Transverse colon (tissue), 4 donors: ENCODE data around the gene TNNI3. TPM values are rescaled to one million over a fixed set of nuclear protein-coding genes. Genes with fewer than 3 reads are reported as not detected.

Source experiments
- DNase-seq: peaks from one replicate; pipeline ENCODE4 v3.0.0-alpha.2; 2019
- H3K27ac ChIP-seq, 4 donors: fragments of 200-600 bp; sonication (generic); 2 replicates each; pipeline ENCODE4 v1.5.1; 2016 to 2018; ENCODE audit warnings: inconsistent platforms in 4 of 4
- H3K27me3 ChIP-seq: fragments of 200-600 bp; sonication (generic); 2 replicates; pipeline ENCODE4 v1.5.1; 2017; ENCODE audit warnings: inconsistent platforms
- H3K36me3 ChIP-seq, 4 donors: fragments of 200-600 bp; sonication (generic); 2 replicates each; pipeline ENCODE4 v1.5.1; 2017 to 2019; ENCODE audit warnings: inconsistent platforms in 4 of 4
- H3K4me1 ChIP-seq, 4 donors: fragments of 200-600 bp; sonication (generic); 2 replicates each; pipeline ENCODE4 v1.5.1; 2017 to 2020; ENCODE audit warnings: inconsistent platforms in 4 of 4
- H3K4me3 ChIP-seq, 4 donors: fragments of 200-600 bp; sonication (generic); 1 replicate in 1 of 4; 2 replicates in 3 of 4; pipeline versions ENCODE4 v1.5.1 to v1.6.1; 2017 to 2019; ENCODE audit warnings: inconsistent platforms in 4 of 4
- H3K9me3 ChIP-seq, 2 donors: fragments of 200-600 bp; sonication (generic); 2 replicates each; pipeline ENCODE4 v1.5.1; 2017 to 2019; ENCODE audit warnings: inconsistent platforms in 2 of 2
- EP300 ChIP-seq: sonication (generic); formaldehyde crosslinking; IDR thresholded peaks from one replicate; pipeline ENCODE4 v1.6.1; 2017; ENCODE audit warnings: antibody characterized with exemption, low read depth
- POLR2A ChIP-seq: fragments of 450-650 bp; IDR thresholded peaks from one replicate; pipeline ENCODE4 v1.6.1; 2016; ENCODE audit warnings: antibody characterized with exemption, mild to moderate bottlenecking, moderate library complexity
- POLR2AphosphoS5 ChIP-seq, 3 donors: sonication (generic); formaldehyde crosslinking; IDR thresholded peaks; one replicate each; pipeline ENCODE4 v1.6.1; 2016; ENCODE audit warnings: antibody characterized with exemption in 3 of 3
- WGBS, 2 donors: methylation state at CpG; one replicate each; pipeline ENCODE4 v1.1.5; 2018; ENCODE audit warnings: low coverage in 1 of 2; 5-methylcytosine and 5-hydroxymethylcytosine counted together
- in situ Hi-C, 4 donors: fragments of 200-750 bp; cut with MboI; loops; one replicate each; pipeline versions ENCODE4 v1.15.0 to v1.15.1; 2017; ENCODE audit warnings: low sequenced_read_pairs in 3 of 4, low pct_ligation_motif_present in 1 of 4, low pct_unique_long_range_greater_than_20kb in 1 of 4
- intact Hi-C: fragments of 100-400 bp; cut with DNase I; formaldehyde crosslinking; loops from one replicate; pipeline ENCODE4 v1.15.1; 2023; ENCODE audit warnings: low total_unique reads
- total RNA-seq, 4 donors: library from RNA; depleted of rRNA; stranded (reverse); fragments of >200 nt; gene quantifications; one replicate each; pipeline ENCODE4 v1.1.0, GENCODE V29; 2016
- TF ChIP-seq, protein P1 (sequence below), 5 experiments: fragments of 200-600 bp in 3 of 5; fragments of 450-650 bp in 2 of 5; sonication (generic) in 3 of 5; IDR thresholded peaks; 1 replicate in 2 of 5; 2 replicates in 3 of 5; pipeline ENCODE4 v1.5.1; 2016 to 2017; ENCODE audit warnings: antibody characterized with exemption in 5 of 5, inconsistent platforms in 3 of 5, mild to moderate bottlenecking in 2 of 5, moderate library complexity in 1 of 5

Gene TNNI3
- total RNA-seq, 4 donors from 2014 or later, result not detected

DNA sequence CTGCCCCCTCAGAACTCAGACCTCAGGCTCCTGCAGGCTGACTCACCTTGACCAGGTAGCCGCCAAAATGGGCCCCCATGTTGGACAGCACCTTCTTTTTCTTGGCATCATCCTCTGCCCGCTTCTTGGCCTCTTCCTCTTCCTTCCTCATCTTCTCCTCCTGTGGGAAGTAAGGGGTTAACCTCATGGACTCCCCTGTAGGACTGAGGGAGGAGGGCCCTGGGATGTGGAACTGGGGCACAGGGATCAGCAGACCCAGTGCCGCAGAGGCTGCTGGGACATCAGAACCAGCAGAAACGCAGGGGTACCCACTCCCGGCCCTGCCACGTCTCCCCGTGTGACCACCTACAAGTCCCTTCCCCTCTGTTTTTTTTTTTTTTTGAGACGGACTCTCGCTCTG, 19.6 kb downstream of the TNNI3 start:
- no peak for TF ChIP-seq EP300
- no peak for TF ChIP-seq POLR2AphosphoS5 (IDR thresholded peaks at IDR 0.05)
- TF ChIP-seq, protein P1, sequence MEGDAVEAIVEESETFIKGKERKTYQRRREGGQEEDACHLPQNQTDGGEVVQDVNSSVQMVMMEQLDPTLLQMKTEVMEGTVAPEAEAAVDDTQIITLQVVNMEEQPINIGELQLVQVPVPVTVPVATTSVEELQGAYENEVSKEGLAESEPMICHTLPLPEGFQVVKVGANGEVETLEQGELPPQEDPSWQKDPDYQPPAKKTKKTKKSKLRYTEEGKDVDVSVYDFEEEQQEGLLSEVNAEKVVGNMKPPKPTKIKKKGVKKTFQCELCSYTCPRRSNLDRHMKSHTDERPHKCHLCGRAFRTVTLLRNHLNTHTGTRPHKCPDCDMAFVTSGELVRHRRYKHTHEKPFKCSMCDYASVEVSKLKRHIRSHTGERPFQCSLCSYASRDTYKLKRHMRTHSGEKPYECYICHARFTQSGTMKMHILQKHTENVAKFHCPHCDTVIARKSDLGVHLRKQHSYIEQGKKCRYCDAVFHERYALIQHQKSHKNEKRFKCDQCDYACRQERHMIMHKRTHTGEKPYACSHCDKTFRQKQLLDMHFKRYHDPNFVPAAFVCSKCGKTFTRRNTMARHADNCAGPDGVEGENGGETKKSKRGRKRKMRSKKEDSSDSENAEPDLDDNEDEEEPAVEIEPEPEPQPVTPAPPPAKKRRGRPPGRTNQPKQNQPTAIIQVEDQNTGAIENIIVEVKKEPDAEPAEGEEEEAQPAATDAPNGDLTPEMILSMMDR (IDR thresholded peaks at IDR 0.05), result no peak
- TF ChIP-seq POLR2A, result no peak
- intact Hi-C loops, result no loop called here
- no peaks in the 10 kb centered on the region for H3K36me3 ChIP-seq
- H3K27ac ChIP-seq, result no peak overlapping the region
- in situ Hi-C loops, result loop anchor here in 2 of 4 donors (10.0 kb wide), 2 partner anchors 277 to 357 kb away; no protein-coding TSS in a partner anchor
- 48 to 53% methylated on average over 3 to 9 of the region's 9 CpGs for WGBS, 2 donors
- no peak for DNase-seq
- no peaks in the 10 kb centered on the region for H3K9me3 ChIP-seq
- no peaks in the 10 kb centered on the region for H3K4me1 ChIP-seq
- H3K4me3 ChIP-seq, result no peak overlapping the region
- peaks cover 89% of the 10 kb centered on the region for H3K27me3 ChIP-seq

DNA sequence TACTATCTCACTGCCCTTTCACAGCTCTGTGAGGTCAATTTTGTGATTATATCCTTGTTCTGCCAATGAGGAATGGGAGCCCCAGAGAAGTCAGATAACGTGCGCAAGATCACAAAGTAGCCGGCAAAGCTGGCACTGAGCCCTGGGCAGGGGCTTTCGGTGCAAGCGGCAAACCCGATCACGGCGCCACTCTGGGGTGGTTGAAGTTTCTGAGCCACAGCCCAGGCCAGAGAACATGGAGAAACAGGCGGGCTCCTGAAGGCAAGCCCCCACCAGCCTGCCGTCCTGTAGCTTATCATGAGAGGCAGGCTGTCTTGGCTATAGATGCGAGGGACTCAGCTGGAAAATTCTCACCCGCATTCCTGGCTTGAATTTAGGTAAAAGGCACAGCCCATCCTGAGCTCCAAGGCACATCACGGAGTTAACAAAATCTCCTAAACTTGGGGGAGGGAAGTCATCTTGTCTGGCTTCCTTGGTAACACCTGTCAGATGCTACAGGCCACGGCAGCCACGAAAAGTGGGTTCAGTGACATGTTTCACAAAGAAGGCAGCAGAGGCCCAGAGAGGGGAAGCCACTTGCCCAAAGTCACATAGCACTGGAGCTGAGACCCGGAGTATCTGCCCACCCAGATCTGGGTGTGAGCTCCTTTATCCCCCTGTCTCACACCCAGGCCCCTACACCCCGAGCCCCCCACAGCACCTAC, 21.0 kb downstream of the TNNI3 start:
- DNase-seq, result no peak

DNA sequence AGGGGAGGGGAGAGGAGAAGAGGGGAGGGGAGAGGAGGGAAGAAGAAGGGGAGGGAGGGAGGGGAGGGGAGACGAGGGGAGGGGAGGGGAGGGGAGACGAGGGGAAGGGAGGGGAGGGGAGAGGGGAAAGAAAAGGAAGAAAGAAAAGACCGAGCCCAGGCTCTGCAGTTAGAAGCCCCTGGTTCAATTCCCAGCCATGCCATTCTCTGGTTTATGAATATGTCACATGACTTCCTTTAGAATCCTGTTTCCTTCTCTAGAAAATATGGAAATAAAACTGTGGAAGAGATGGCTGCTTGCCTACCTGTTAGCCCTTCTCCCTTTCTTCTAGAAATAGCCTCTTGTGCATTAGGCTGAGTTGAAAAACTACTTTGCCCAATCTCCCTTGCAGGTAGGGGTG, 22.8 kb downstream of the TNNI3 start:
- no peaks in the 10 kb centered on the region for H3K4me1 ChIP-seq
- H3K27ac ChIP-seq, result no peak overlapping the region
- DNase-seq, result no peak
- 3% methylated on average over 3 of the region's 3 CpGs; no CpG with 5 or more reads in 1 of the 2 donors for WGBS, 2 donors
- TF ChIP-seq EP300 (no peak), POLR2AphosphoS5 (IDR thresholded peaks at IDR 0.05) (no peak), POLR2A (no peak)
- TF ChIP-seq, protein P1 (IDR thresholded peaks at IDR 0.05), result no peak
- H3K4me3 ChIP-seq, result no peak overlapping the region
- in situ Hi-C loops, result loop anchor here in 2 of 4 donors (10.0 kb wide), 2 partner anchors 280 to 360 kb away; no protein-coding TSS in a partner anchor
- H3K9me3 ChIP-seq, result no peaks in the 10 kb centered on the region
- intact Hi-C loops, result no loop called here
- H3K27me3 ChIP-seq, result peaks cover 84% of the 10 kb centered on the region
- H3K36me3 ChIP-seq, result no peaks in the 10 kb centered on the region

More for the DNA sequence above, 21.0 kb downstream of the TNNI3 start:
- Histone ChIP-seq H3K27me3 (peaks cover 86% of the 10 kb centered on the region), H3K4me1 (no peaks in the 10 kb centered on the region), H3K9me3 (no peaks in the 10 kb centered on the region), H3K36me3 (no peaks in the 10 kb centered on the region), H3K27ac (no peak overlapping the region), H3K4me3 (no peak overlapping the region)
- in situ Hi-C loops (loop anchor here in 2 of 4 donors (10.0 kb wide), 2 partner anchors 278 to 358 kb away; no protein-coding TSS in a partner anchor), intact Hi-C loops (no loop called here)
- 68% methylated on average over 17 of the region's 17 CpGs; no CpG with 5 or more reads in 1 of the 2 donors for WGBS, 2 donors
- no peak for TF ChIP-seq POLR2A
- TF ChIP-seq, protein P1 (IDR thresholded peaks at IDR 0.05), result no peak

DNA sequence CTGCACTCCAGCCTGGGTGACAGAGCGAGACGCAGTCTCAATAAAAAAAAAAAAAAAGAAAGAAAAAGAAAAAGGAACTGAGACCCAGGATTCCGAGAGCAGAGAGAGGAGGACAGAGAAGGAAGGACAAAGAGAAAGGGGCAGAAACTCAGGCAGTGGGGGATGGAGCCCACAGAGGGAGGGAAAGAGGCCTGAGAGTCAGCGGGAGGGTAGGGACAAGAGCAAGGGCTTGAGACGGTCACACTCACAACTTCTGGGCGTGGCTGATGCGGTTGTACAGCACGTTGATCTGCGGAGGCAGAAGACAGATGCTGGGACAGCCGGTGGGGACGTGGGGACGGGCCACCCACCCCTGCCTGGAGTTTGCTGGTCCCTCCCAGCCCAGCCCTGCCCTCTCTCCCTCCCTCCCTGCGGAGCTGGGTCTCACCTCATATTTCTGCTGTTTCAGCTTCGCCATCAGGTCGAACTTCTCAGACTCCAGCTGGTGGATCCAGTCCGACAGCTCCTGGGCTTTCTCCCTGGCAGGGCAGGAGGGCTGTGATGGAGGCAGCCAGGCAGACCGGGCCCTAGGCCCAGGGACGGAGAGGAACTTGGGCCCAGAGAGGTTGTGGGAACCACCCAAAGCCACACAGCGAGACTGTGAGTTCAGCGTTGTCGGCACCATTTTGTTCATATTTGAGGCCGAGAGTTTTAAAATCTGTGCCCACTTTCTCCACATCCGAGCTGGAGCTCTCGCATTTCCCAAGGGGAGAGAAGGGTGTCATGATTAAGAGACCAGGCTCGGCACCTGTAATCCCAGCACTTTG, 23.7 kb downstream of the TNNI3 start:
- no peak overlapping the region for H3K27ac ChIP-seq
- no peaks in the 10 kb centered on the region for H3K36me3 ChIP-seq
- no peaks in the 10 kb centered on the region for H3K9me3 ChIP-seq
- H3K4me1 ChIP-seq, result no peaks in the 10 kb centered on the region
- DNase-seq, result no peak
- TF ChIP-seq POLR2AphosphoS5 (IDR thresholded peaks at IDR 0.05), result no peak
- no peak for TF ChIP-seq EP300
- TF ChIP-seq, protein P1 (IDR thresholded peaks at IDR 0.05), result no peak
- TF ChIP-seq POLR2A, result no peak
- in situ Hi-C loops (loop anchor here in 2 of 4 donors (10.0 kb wide), 2 partner anchors 281 to 361 kb away; no protein-coding TSS in a partner anchor), intact Hi-C loops (no loop called here)
- no peak overlapping the region for H3K4me3 ChIP-seq
- H3K27me3 ChIP-seq, result peaks cover 86% of the 10 kb centered on the region
- 57 to 68% methylated on average over 10 to 25 of the region's 25 CpGs for WGBS, 2 donors
